Mesendoderm (in vitro differentiated cells): Measurements from ENCODE around the gene FOXN4.

Experiments
- DNase-seq: peaks from one replicate; pipeline ENCODE4 v3.0.0; 2013
- H2AK5ac ChIP-seq: 2 replicates; pipeline ENCODE4 v1.6.1; 2013; ENCODE audit warnings: low read length, inconsistent platforms
- H2BK120ac ChIP-seq: 2 replicates; pipeline ENCODE4 v1.6.1; 2013; ENCODE audit warnings: low read depth, mild to moderate bottlenecking, low read length, moderate library complexity, mixed read lengths
- H2BK15ac ChIP-seq: replicated peaks from 2 replicates; pipeline ENCODE4 v1.6.1; 2013; ENCODE audit warnings: low read depth, mild to moderate bottlenecking, moderate library complexity
- H2BK5ac ChIP-seq: 2 replicates; pipeline ENCODE4 v1.6.1; 2013; ENCODE audit warnings: low read length, inconsistent platforms
- H3K18ac ChIP-seq: 2 replicates; pipeline ENCODE4 v1.6.1; 2013; ENCODE audit warnings: mild to moderate bottlenecking, low read length, mixed read lengths
- H3K23ac ChIP-seq: one replicate; pipeline ENCODE4 v1.6.1; 2013; ENCODE audit warnings: low read length
- H3K27ac ChIP-seq: 2 replicates; pipeline ENCODE4 v1.5.1; 2013; ENCODE audit warnings: low read depth, mild to moderate bottlenecking, inconsistent platforms, low read length, moderate library complexity
- H3K27me3 ChIP-seq: 2 replicates; pipeline ENCODE4 v1.6.1; 2013; ENCODE audit warnings: low read length, control low read depth, mild to moderate bottlenecking, inconsistent platforms; ENCODE audit not compliant: insufficient read depth, poor library complexity
- H3K36me3 ChIP-seq: 2 replicates; pipeline ENCODE4 v1.6.1; 2013; ENCODE audit warnings: low read length, inconsistent platforms; ENCODE audit not compliant: control insufficient read depth, insufficient read depth
- H3K4ac ChIP-seq: one replicate; pipeline ENCODE4 v1.6.1; 2013; ENCODE audit warnings: low read depth, mild to moderate bottlenecking, low read length, moderate library complexity
- H3K4me1 ChIP-seq: 2 replicates; pipeline ENCODE4 v1.6.1; 2013; ENCODE audit warnings: low read depth, low read length, inconsistent platforms; ENCODE audit not compliant: control insufficient read depth
- H3K4me2 ChIP-seq: 2 replicates; pipeline ENCODE4 v1.6.1; 2013; ENCODE audit warnings: low read length
- H3K4me3 ChIP-seq: 2 replicates; pipeline ENCODE4 v1.5.1; 2013; ENCODE audit warnings: mild to moderate bottlenecking, low read length
- H3K56ac ChIP-seq: one replicate; pipeline ENCODE4 v1.6.1; 2013; ENCODE audit warnings: low read length
- H3K79me1 ChIP-seq: 2 replicates; pipeline ENCODE4 v1.6.1; 2013; ENCODE audit warnings: low read length, inconsistent platforms
- H3K79me2 ChIP-seq: 2 replicates; pipeline ENCODE4 v1.6.1; 2013; ENCODE audit warnings: mild to moderate bottlenecking, low read length; ENCODE audit not compliant: control insufficient read depth, insufficient read depth
- H3K9ac ChIP-seq: 2 replicates; pipeline ENCODE4 v1.6.1; 2013; ENCODE audit warnings: low read length, inconsistent platforms
- H4K5ac ChIP-seq: one replicate; pipeline ENCODE4 v1.6.1; 2013; ENCODE audit warnings: low read length
- H4K8ac ChIP-seq: one replicate; pipeline ENCODE4 v1.6.1; 2013; ENCODE audit warnings: low read depth, mild to moderate bottlenecking, control low read depth, low read length, moderate library complexity
- WGBS: extraction: QIAGEN DNeasy Blood & Tissue Kit; methylation state at CpG from one replicate; pipeline ENCODE4 v1.1.7; 2013; ENCODE audit warnings: low lambda C conversion rate, missing lambda C conversion rate; ENCODE audit not compliant: insufficient coverage; ENCODE audit errors: extremely low coverage; 5-methylcytosine and 5-hydroxymethylcytosine counted together

FOXN4 gene

GRCh38 chr12:109277899-109278762 is 31.0 kb downstream of the FOXN4 start:
- WGBS, result no CpG with 5 or more reads among the region's 15 CpGs
- Histone ChIP-seq H4K5ac (no peak overlapping the region), H3K56ac (no peak overlapping the region), H3K23ac (no peak overlapping the region), H4K8ac (no peak overlapping the region), H3K4me2 (no peak overlapping the region), H3K27ac (no peak overlapping the region), H3K36me3 (no peaks in the 10 kb centered on the region), H3K4ac (no peak overlapping the region), H2BK5ac (no peak overlapping the region), H3K4me3 (no peak overlapping the region), H3K18ac (no peak overlapping the region), H3K9ac (no peak overlapping the region), H3K27me3 (no peaks in the 10 kb centered on the region), H3K4me1 (no peaks in the 10 kb centered on the region), H2AK5ac (no peak overlapping the region), H2BK15ac (no peak overlapping the region), H3K79me2 (no peaks in the 10 kb centered on the region), H3K79me1 (no peaks in the 10 kb centered on the region), H2BK120ac (no peak overlapping the region)
- DNase-seq, result no peak

- no peak overlapping the region for H3K18ac ChIP-seq
- H3K56ac ChIP-seq, result no peak overlapping the region
- H2AK5ac ChIP-seq, result no peak overlapping the region
- no peak overlapping the region for H2BK120ac ChIP-seq
- H3K4ac ChIP-seq, result no peak overlapping the region
- no peaks in the 10 kb centered on the region for H3K36me3 ChIP-seq
- no peak overlapping the region for H3K27ac ChIP-seq
- WGBS, result no CpG with 5 or more reads among the region's 8 CpGs
- no peaks in the 10 kb centered on the region for H3K4me1 ChIP-seq
- no peak overlapping the region for H3K23ac ChIP-seq
- no peaks in the 10 kb centered on the region for H3K79me2 ChIP-seq
- no peak overlapping the region for H3K4me3 ChIP-seq
- H3K4me2 ChIP-seq, result no peak overlapping the region
- no peak overlapping the region for H2BK5ac ChIP-seq
- no peaks in the 10 kb centered on the region for H3K79me1 ChIP-seq
- no peak overlapping the region for H4K8ac ChIP-seq
- no peak overlapping the region for H3K9ac ChIP-seq
- H2BK15ac ChIP-seq, result no peak overlapping the region
- DNase-seq, result no peak
- H4K5ac ChIP-seq, result no peak overlapping the region
- no peaks in the 10 kb centered on the region for H3K27me3 ChIP-seq
Observed at GRCh38 chr12:109277255-109277898, 31.7 kb downstream of the FOXN4 start.

GRCh38 chr12:109276160-109276559 is 32.9 kb downstream of the FOXN4 start:
- H3K4me1 ChIP-seq, result no peaks in the 10 kb centered on the region
- no peak overlapping the region for H2BK5ac ChIP-seq
- no peak overlapping the region for H3K4me3 ChIP-seq
- no peak overlapping the region for H2BK120ac ChIP-seq
- H3K18ac ChIP-seq, result no peak overlapping the region
- no peak overlapping the region for H3K23ac ChIP-seq
- WGBS, result no CpG with 5 or more reads among the region's 5 CpGs
- no peak overlapping the region for H3K56ac ChIP-seq
- H3K9ac ChIP-seq, result no peak overlapping the region
- no peaks in the 10 kb centered on the region for H3K36me3 ChIP-seq
- H2BK15ac ChIP-seq, result no peak overlapping the region
- no peak overlapping the region for H4K5ac ChIP-seq
- no peaks in the 10 kb centered on the region for H3K79me1 ChIP-seq
- no peak overlapping the region for H3K4me2 ChIP-seq
- no peak overlapping the region for H4K8ac ChIP-seq
- no peak overlapping the region for H3K4ac ChIP-seq
- DNase-seq, result no peak
- H3K27me3 ChIP-seq, result no peaks in the 10 kb centered on the region
- H3K27ac ChIP-seq, result no peak overlapping the region
- no peak overlapping the region for H2AK5ac ChIP-seq
- no peaks in the 10 kb centered on the region for H3K79me2 ChIP-seq

- H2BK15ac ChIP-seq, result no peak overlapping the region
- no peak overlapping the region for H2BK5ac ChIP-seq
- H3K36me3 ChIP-seq, result no peaks in the 10 kb centered on the region
- no CpG with 5 or more reads among the region's 4 CpGs for WGBS
- no peaks in the 10 kb centered on the region for H3K79me2 ChIP-seq
- no peak overlapping the region for H3K27ac ChIP-seq
- no peak overlapping the region for H3K4me3 ChIP-seq
- no peak overlapping the region for H3K4me2 ChIP-seq
- no peak overlapping the region for H2BK120ac ChIP-seq
- H4K5ac ChIP-seq, result no peak overlapping the region
- no peak overlapping the region for H4K8ac ChIP-seq
- H3K9ac ChIP-seq, result no peak overlapping the region
- no peak overlapping the region for H3K18ac ChIP-seq
- no peak overlapping the region for H3K23ac ChIP-seq
- no peaks in the 10 kb centered on the region for H3K27me3 ChIP-seq
- DNase-seq, result no peak
- H3K4ac ChIP-seq, result no peak overlapping the region
- no peak overlapping the region for H2AK5ac ChIP-seq
- H3K56ac ChIP-seq, result no peak overlapping the region
- H3K4me1 ChIP-seq, result no peaks in the 10 kb centered on the region
- no peaks in the 10 kb centered on the region for H3K79me1 ChIP-seq
Observed at GRCh38 chr12:109275173-109275572, 33.9 kb downstream of the FOXN4 start.

- no peak overlapping the region for H4K5ac ChIP-seq
- no peak overlapping the region for H2AK5ac ChIP-seq
- H3K18ac ChIP-seq, result no peak overlapping the region
- H3K4me1 ChIP-seq, result no peaks in the 10 kb centered on the region
- H4K8ac ChIP-seq, result no peak overlapping the region
- no peak overlapping the region for H2BK15ac ChIP-seq
- no peak overlapping the region for H3K4ac ChIP-seq
- no peaks in the 10 kb centered on the region for H3K79me1 ChIP-seq
- H2BK5ac ChIP-seq, result no peak overlapping the region
- H3K27me3 ChIP-seq, result no peaks in the 10 kb centered on the region
- no peak overlapping the region for H3K9ac ChIP-seq
- H3K4me3 ChIP-seq, result no peak overlapping the region
- DNase-seq, result no peak
- H3K79me2 ChIP-seq, result no peaks in the 10 kb centered on the region
- H3K27ac ChIP-seq, result no peak overlapping the region
- no peaks in the 10 kb centered on the region for H3K36me3 ChIP-seq
- no peak overlapping the region for H3K23ac ChIP-seq
- no peak overlapping the region for H2BK120ac ChIP-seq
- WGBS, result no CpG with 5 or more reads among the region's 1 CpG
- H3K56ac ChIP-seq, result no peak overlapping the region
- no peak overlapping the region for H3K4me2 ChIP-seq
Observed at GRCh38 chr12:109274381-109274780, 34.7 kb downstream of the FOXN4 start.
